ENCODE measurements around the gene RTF1.

The RTF1 gene

GRCh38 chr15:41510728-41511127 lies 93.8 kb downstream of the RTF1 start:
- DNase-seq: no peak

GRCh38 chr15:41511331-41511898 lies 94.5 kb downstream of the RTF1 start:
- no peak for DNase-seq

GRCh38 chr15:41511899-41512369 lies 95.0 kb downstream of the RTF1 start:
- DNase-seq: peak; percentile 29

- DNase-seq: no peak
Measured at GRCh38 chr15:41512512-41512939, 95.6 kb downstream of the RTF1 start.

DNA sequence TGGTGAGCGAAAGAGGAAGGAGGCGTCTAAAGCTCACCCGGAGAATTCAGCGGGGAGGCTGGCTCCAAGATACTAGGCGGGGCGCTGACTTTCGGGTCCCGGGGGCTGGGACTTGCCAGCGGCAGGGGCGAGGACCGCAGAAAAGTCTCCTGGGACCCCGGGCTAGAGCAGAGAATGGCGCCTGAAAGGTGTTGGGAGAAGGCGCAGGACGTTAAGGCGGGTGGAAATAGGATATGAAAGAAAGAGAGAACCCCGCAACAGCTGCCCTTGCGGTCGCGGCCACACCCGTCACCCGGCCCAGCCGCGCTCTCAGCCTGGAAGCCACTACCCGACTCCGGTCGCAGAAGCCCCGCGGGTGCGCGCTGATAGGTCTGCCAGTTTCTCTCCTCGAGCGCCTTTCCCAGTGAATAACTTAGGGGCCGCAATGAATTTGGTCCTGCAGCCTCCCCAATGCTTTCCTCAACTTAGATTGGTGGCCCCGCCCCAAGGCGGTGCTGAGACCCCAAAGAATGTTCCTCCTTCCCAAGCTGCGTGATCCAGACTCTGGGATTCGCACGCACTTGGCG lies 96.1 kb downstream of the RTF1 start:
- DNase-seq: peak; percentile 31

- DNase-seq: peak; percentile 40
Measured at GRCh38 chr15:41513506-41514227, 96.8 kb downstream of the RTF1 start, which contains the start of gene LTK. LTK (minus strand) TSS chr15:41513827; CDS start chr15:41513709, 118 bp downstream.

DNA sequence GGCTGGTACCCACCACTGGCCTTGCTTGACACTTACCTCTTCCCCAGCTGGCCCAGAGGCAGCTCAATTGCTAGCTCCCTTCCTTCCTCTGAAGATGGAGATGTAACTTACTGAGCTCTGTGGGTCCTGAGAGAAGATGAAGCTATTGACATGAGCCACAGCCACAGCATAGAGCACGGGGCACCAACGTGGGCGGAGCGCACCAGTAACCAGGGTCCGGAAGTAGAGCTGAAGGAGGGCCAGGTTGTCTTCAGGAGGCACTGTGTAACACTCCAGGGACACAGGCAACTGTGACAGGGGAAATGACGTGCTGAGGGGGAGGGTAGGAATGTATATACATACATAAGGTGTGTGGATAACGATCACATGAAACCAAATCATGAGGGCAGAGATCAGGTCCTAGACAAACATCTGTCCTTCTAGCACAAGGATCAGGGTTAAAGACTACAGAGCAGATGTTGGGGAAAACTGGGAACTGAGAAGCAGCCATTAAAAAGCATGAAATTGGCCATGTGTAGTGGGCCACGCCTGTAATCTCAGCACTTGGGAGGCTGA lies 101.1 kb downstream of the RTF1 start:
- DNase-seq: no peak

GRCh38 chr15:41520636-41521035 lies 103.7 kb downstream of the RTF1 start:
- DNase-seq: no peak

GRCh38 chr15:41521614-41522013 lies 104.7 kb downstream of the RTF1 start:
- DNase-seq: no peak

- no peak for DNase-seq
Measured at GRCh38 chr15:41523097-41523496, 106.2 kb downstream of the RTF1 start.

- DNase-seq: no peak
Measured at GRCh38 chr15:41530363-41530956, 113.6 kb downstream of the RTF1 start.

Measured in activated naive CD4-positive, alpha-beta T cell treated with Interleukin-2 at 50 U/mL for 16 hours (primary cell).